Right lobe of liver (tissue), 6 donors: Measurements from ENCODE around the gene STARD4. TPM values are rescaled to one million over a fixed set of nuclear protein-coding genes. Genes with fewer than 3 reads are reported as not detected.

ENCODE experiments used
- ATAC-seq, 4 donors: fragments of 200-7000 bp; cut with Tn5 transposase; one replicate each; pipeline ENCODE4 v1.9.1; 2020; ENCODE audit warnings: mild to moderate bottlenecking in 4 of 4, moderate library complexity in 4 of 4
- DNase-seq, 3 donors: peaks; one replicate each; pipeline ENCODE4 v3.0.0-alpha.2; 2020
- H3K27ac ChIP-seq, 3 donors: fragments of 200-600 bp; one replicate each; pipeline ENCODE4 v1.8.0; 2022
- H3K27me3 ChIP-seq, 2 donors: fragments of 200-600 bp; one replicate each; pipeline ENCODE4 v1.8.0; 2022
- H3K36me3 ChIP-seq, 4 donors: fragments of 200-600 bp; sonication (generic) in 1 of 4; one replicate each; pipeline versions ENCODE4 v1.5.1 to v1.8.0; 2017 to 2022; ENCODE audit warnings: control low read depth in 1 of 4
- H3K4me1 ChIP-seq, 4 donors: fragments of 200-600 bp; sonication (generic) in 1 of 4; one replicate each; pipeline versions ENCODE4 v1.5.1 to v1.8.0; 2017 to 2022; ENCODE audit warnings: control low read depth in 1 of 4
- H3K4me3 ChIP-seq, 3 donors: fragments of 200-600 bp; one replicate each; pipeline ENCODE4 v1.8.0; 2022
- H3K9me3 ChIP-seq, 4 donors: fragments of 200-600 bp; sonication (generic) in 1 of 4; one replicate each; pipeline versions ENCODE4 v1.5.1 to v1.8.0; 2017 to 2022; ENCODE audit warnings: control low read depth in 1 of 4
- POLR2A ChIP-seq: fragments of 450-650 bp; IDR thresholded peaks from one replicate; pipeline ENCODE4 v1.6.1; 2017; ENCODE audit warnings: antibody characterized with exemption, mild to moderate bottlenecking
- WGBS: methylation state at CpG from one replicate; pipeline ENCODE4 v1.1.6; 2018; ENCODE audit warnings: low coverage, low lambda C conversion rate; ENCODE audit not compliant: insufficient coverage; ENCODE audit errors: missing lambda C conversion rate; 5-methylcytosine and 5-hydroxymethylcytosine counted together
- intact Hi-C, 2 donors: fragments of 100-400 bp; cut with DNase I; formaldehyde crosslinking; loops; one replicate each; pipeline versions ENCODE4 v1.11.2 to v1.14.1; 2022
- total RNA-seq, 6 experiments: library from RNA; depleted of rRNA in 2 of 6; stranded (reverse); fragments of >200 nt in 2 of 6; fragmentation: NEBNext Ultra II Directional in 3 of 6; extraction: Animal tissue kit (Norgen Biotek cat#: 25700) in 3 of 6; gene quantifications; one replicate each; pipeline versions ENCODE4 v1.1.0 to v1.2.4, GENCODE V29; 2016 to 2023
- TF ChIP-seq, protein P1 (sequence below), 4 donors: fragments of 200-600 bp in 3 of 4; fragments of 450-650 bp in 1 of 4; IDR thresholded peaks; one replicate each; pipeline versions ENCODE4 v1.5.1 to v1.8.0; 2016 to 2022; ENCODE audit warnings: antibody characterized with exemption in 4 of 4, mild to moderate bottlenecking in 2 of 4
- donor health status: DM: no; HTN: yes; CAD: no.
- donor health status: DM: no; HTN: no; CAD: no.
- donor health status: DM: no; HTN: no; CAD: no.
- donor health status: DM: no; HTN: yes; CAD: no.
- donor health status: DM: no; HTN: yes; CAD: no.

The STARD4 gene
- total RNA-seq, 6 experiments from 2014 or later, result 6.4 to 30.5 (median 18.1) TPM

DNA sequence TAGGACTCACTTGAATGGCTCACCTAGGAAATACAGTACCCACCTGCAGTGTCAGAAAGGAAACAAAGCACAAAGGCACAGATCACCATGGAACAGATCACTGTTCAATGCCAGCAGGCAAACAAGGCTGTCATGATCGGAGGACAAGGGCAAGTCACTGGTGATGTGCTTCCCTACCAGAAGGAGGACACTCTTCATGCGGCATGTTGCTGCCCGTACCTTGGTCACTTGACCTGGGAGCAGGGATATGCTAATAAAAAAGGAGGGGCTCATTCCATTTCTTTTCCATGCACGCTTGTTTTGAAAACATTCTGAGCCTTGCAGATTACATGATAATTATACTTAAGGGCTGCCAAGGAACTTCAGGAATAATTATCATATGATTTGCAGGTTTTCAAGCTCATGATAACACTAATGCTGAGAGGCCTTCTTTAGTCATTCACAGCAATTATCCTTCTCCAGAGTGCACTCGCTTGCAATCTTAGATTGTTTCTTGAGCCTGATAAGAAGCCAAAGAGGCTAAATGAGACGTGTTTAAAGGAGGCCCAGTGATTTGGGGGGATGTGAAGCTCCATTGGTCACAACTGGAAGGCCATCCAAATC lies 36.1 kb upstream of the STARD4 start:
- H3K27ac ChIP-seq, result no peak overlapping the region
- H3K4me3 ChIP-seq, result no peak overlapping the region
- 77% methylated on average over 6 of the region's 6 CpGs for WGBS
- TF ChIP-seq POLR2A, result no peak
- TF ChIP-seq, protein P1, sequence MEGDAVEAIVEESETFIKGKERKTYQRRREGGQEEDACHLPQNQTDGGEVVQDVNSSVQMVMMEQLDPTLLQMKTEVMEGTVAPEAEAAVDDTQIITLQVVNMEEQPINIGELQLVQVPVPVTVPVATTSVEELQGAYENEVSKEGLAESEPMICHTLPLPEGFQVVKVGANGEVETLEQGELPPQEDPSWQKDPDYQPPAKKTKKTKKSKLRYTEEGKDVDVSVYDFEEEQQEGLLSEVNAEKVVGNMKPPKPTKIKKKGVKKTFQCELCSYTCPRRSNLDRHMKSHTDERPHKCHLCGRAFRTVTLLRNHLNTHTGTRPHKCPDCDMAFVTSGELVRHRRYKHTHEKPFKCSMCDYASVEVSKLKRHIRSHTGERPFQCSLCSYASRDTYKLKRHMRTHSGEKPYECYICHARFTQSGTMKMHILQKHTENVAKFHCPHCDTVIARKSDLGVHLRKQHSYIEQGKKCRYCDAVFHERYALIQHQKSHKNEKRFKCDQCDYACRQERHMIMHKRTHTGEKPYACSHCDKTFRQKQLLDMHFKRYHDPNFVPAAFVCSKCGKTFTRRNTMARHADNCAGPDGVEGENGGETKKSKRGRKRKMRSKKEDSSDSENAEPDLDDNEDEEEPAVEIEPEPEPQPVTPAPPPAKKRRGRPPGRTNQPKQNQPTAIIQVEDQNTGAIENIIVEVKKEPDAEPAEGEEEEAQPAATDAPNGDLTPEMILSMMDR (IDR thresholded peaks at IDR 0.05), result no peak
- DNase-seq, result no peak
- no peak for ATAC-seq
- H3K9me3 ChIP-seq, result no peaks in the 10 kb centered on the region
- no peaks in the 10 kb centered on the region for H3K27me3 ChIP-seq
- intact Hi-C loops, result no loop called here
- H3K4me1 ChIP-seq, result peaks cover 0 to 16% (median 0%) of the 10 kb centered on the region in 4 donors
- H3K36me3 ChIP-seq, result no peaks in the 10 kb centered on the region

- Histone ChIP-seq H3K4me3 (no peak overlapping the region), H3K9me3 (no peaks in the 10 kb centered on the region), H3K36me3 (no peaks in the 10 kb centered on the region), H3K4me1 (peaks cover 0 to 10% (median 0%) of the 10 kb centered on the region in 4 donors), H3K27me3 (no peaks in the 10 kb centered on the region), H3K27ac (no peak overlapping the region)
- TF ChIP-seq, protein P1 (IDR thresholded peaks at IDR 0.05), result no peak
- no peak for TF ChIP-seq POLR2A
- DNase-seq, result no peak
- no peak for ATAC-seq
- intact Hi-C loops, result no loop called here
- WGBS, result 60% methylated on average over 1 of the region's 1 CpG
Observed at GRCh38 chr5:111545031-111545430, 32.7 kb upstream of the STARD4 start.

DNA sequence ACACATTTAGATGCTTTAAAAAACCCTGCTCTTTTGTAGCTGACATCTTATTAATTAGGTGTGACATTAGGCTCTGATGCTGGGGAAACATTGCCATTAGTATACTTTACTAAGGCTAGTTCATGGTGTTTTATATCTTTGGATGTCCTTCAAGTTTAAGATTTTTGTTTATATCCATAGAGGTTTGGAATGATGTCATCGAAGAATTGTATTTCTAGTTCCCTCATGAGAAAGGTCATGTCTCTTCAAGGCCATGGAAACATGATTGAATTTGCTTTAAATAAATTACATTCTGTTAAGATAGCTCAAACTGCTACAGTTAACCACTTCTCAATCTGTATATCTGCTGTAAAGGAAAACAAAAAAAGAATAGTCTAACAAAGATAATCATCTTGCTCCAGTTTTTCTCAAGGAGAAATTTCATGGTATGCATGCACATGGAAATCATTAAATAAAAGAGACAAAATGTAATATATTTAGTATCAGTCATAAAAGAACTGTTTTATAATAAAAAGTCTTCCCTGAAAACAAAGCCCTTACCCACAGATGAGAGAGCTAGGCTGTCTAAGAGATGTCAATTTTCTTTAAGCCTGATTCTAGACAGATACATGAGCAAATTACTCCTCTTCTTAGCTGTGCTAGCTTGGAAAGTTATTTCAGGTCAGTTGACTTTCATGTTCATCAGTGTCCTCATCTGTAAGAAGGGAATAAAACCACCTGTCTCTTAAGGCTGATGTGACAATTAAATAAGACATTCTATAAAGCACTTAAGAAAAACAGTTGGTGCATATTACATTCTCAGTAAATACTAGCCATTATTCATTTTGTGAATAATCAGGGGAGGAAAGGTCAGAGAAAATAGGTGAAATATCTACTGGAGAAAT lies 25.0 kb upstream of the STARD4 start:
- no peaks in the 10 kb centered on the region for H3K27me3 ChIP-seq
- intact Hi-C loops, result loop anchor here in 1 of 2 donors (10.0 kb wide), 1 partner anchor 607 kb away; no protein-coding TSS in a partner anchor

DNA sequence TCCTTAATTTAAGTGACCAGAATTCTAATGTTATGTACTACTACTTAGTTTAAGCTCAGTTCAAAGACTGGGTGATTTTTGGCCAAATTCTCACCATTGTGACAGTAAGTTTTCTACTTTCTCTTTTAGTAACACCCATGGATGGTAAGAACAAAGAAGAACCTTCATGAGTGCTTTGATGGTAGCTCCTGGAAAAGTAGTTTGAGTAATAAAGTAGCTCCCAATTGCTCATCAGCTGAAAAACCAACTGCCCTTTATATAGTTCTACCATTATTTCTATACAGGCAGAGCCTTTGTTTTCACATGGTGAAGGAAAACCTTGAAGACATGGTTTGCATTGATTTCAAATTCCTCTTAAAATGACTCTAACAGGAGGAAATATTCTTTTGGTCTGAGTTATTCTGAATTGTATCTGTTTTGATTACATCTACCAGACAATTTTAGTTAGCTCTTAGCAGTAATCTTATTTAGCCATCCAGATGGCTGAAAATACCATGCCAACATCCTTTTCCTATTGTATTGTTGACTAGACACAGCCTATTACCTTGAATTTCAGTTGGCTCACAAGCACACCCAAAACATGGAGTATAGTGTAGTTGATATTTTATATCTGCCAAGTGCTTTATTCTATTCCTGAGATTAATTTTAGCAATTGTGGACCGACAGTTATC lies 23.7 kb upstream of the STARD4 start:
- H3K4me1 ChIP-seq, result no peaks in the 10 kb centered on the region
- H3K36me3 ChIP-seq, result no peaks in the 10 kb centered on the region
- no peak for DNase-seq
- 78% methylated on average over 1 of the region's 1 CpG for WGBS
- TF ChIP-seq, protein P1 (IDR thresholded peaks at IDR 0.05), result no peak
- TF ChIP-seq POLR2A, result no peak
- H3K27me3 ChIP-seq, result no peaks in the 10 kb centered on the region
- no peak overlapping the region for H3K27ac ChIP-seq
- no peak for ATAC-seq
- no peak overlapping the region for H3K4me3 ChIP-seq
- intact Hi-C loops, result loop anchor here in 1 of 2 donors (10.0 kb wide), 1 partner anchor 609 kb away; no protein-coding TSS in a partner anchor
- H3K9me3 ChIP-seq, result no peaks in the 10 kb centered on the region

More for the DNA sequence above, 25.0 kb upstream of the STARD4 start:
- H3K9me3 ChIP-seq, result no peaks in the 10 kb centered on the region
- 71% methylated on average over 1 of the region's 1 CpG for WGBS
- TF ChIP-seq, protein P1 (IDR thresholded peaks at IDR 0.05), result no peak
- no peak for TF ChIP-seq POLR2A
- no peak overlapping the region for H3K27ac ChIP-seq
- no peak for ATAC-seq
- no peak overlapping the region for H3K4me3 ChIP-seq
- no peak for DNase-seq
- H3K4me1 ChIP-seq, result no peaks in the 10 kb centered on the region
- H3K36me3 ChIP-seq, result no peaks in the 10 kb centered on the region
